Stimulated activated CD4-positive, alpha-beta T cell treated with anti-CD3 and anti-CD28 coated beads, Interleukin-12 subunit alpha, Interleukin-12 subunit beta, amount 100 ng/mL, for 48 hours (primary cell): ENCODE data around the gene POLD1.
"Not testable (repeated sequence)": the region's sequence is repeated elsewhere in the genome, so short reads cannot be mapped to it uniquely, and the experiment has no call there.

Experiments
- DNase-seq, 3 donors: peaks; one replicate each; pipeline ENCODE4 v3.0.0-alpha.2; 2020; ENCODE audit warnings: low read depth in 2 of 3, low spot score in 1 of 3

Gene POLD1

DNA sequence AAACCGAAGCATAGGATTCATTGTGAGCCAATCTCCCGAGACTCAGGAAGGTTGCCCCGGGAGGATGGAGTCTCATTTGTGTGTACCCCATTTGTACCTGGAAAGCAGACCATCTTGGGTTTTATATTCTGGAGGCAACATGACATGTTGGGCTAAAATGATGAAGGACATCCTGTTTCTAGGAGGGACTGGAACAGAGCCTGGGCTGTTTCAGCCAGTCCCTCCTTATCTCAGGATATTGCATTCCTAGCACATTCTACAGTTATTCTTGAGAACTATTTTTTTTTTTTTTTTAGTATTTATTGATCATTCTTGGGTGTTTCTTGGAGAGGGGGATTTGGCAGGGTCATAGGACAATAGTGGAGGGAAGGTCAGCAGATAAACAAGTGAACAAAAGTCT is 6.1 kb downstream of the POLD1 start:
- not testable (repeated sequence) for DNase-seq

DNA sequence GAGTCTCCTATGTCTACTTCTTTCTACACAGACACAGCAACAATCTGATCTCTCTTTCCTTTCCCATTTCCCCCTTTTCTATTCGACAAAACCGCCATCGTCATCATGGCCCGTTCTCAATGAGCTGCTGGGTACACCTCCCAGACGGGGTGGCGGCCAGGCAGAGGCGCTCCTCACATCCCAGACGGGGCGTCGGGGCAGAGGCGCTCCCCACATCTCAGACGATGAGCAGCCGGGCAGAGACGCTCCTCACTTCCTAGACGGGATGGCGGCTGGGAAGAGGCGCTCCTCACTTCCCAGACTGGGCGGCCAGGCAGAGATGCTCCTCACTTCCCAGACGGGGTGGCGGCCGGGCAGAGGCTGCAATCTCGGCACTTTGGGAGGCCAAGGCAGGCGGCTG is 6.8 kb downstream of the POLD1 start:
- DNase-seq: not testable (repeated sequence)

DNA sequence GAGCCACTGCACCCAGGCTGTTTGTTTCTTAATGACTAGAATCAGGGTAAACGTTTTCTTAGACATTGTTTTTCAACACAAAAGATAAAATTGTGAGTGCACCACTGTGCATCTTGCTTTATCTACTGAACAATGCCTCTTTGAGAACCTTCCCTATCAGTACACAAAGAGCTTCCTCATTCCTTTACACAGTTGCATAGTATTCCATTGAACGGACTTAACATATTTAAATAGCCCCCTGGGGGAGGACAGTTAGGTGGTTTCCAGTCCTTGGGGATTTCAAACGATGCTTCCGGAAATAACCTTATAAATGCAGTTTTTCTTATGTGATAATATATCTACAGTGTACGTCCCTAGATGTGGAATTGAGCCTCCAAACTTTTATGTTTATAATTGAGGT is 8.6 kb downstream of the POLD1 start:
- DNase-seq: no peak

- no peak for DNase-seq
These were observed 9.4 kb downstream of the POLD1 start for GRCh38 chr19:50393589-50393988.

- DNase-seq: no peak
These were observed 9.9 kb downstream of the POLD1 start for GRCh38 chr19:50394017-50394416.

DNA sequence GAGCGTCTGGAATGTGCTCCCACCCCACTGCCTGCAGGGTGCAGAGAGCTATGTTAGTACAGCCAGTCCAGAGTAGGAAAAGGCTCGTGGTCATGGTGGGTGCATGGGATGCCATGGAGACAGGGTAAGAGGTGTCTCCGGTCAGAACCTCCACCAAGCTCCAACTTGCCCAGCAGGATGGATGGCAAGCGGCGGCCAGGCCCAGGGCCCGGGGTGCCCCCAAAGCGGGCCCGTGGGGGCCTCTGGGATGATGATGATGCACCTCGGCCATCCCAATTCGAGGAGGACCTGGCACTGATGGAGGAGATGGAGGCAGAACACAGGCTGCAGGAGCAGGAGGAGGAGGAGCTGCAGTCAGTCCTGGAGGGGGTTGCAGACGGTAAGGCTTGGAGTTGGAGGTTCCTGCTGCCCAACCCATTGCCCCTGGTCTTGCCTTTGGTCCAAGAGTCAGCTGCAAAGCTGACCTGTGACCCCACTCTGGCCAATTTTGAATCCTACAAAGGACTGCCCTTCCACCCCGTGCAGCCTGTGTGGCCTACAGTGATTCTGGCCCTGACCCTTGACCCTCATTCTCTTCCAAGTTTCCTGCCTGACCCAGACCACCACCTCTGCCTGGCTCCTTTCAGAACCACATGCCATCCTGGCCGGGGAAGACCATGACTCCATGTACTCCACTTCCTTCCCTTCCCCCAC is 14.7 kb downstream of the POLD1 start:
- DNase-seq: no peak

- no peak for DNase-seq
These were observed 15.2 kb downstream of the POLD1 start for GRCh38 chr19:50399368-50399745.

GRCh38 chr19:50401605-50402450 is 17.7 kb downstream of the POLD1 start:
- no peak for DNase-seq

GRCh38 chr19:50402544-50403301 is 18.6 kb downstream of the POLD1 start:
- no peak for DNase-seq

- no peak for DNase-seq
These were observed 22.1 kb downstream of the POLD1 start for GRCh38 chr19:50406156-50406820.

DNA sequence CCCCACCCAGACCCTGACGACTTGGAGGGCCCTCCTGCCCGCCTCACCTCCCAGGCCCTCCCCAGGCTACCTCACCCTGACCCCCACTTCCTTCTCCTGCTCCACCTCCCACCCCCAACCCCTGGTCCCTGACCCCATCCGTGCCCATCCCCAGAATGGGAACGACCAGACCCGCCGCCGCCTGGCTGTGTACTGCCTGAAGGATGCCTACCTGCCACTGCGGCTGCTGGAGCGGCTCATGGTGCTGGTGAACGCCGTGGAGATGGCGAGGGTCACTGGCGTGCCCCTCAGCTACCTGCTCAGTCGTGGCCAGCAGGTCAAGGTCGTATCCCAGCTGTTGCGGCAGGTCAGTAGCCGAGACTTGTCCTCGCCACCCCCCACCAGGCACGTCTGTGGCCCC is 22.7 kb downstream of the POLD1 start:
- no peak for DNase-seq

GRCh38 chr19:50409347-50409746 is 25.2 kb downstream of the POLD1 start:
- no peak for DNase-seq

GRCh38 chr19:50410109-50410508 is 26.0 kb downstream of the POLD1 start:
- DNase-seq: no peak

GRCh38 chr19:50412419-50412818 is 28.3 kb downstream of the POLD1 start:
- DNase-seq: no peak

- DNase-seq: no peak
These were observed 28.9 kb downstream of the POLD1 start for GRCh38 chr19:50413096-50413495.

DNA sequence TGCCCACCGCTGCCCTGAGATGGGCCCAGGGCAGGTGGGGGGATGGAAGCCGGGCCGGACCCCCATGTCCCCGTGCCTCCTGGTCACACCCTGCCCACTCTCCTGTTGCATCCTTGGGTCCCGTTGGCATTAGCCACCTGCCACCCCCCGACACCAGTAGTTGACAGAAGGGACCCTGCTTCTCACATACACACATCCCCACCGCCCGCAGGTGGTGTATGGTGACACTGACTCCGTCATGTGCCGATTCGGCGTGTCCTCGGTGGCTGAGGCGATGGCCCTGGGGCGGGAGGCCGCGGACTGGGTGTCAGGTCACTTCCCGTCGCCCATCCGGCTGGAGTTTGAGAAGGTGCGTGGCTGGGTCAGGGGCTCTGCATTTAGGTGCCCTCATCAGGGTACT is 29.4 kb downstream of the POLD1 start:
- DNase-seq: no peak

GRCh38 chr19:50414864-50415660 is 30.9 kb downstream of the POLD1 start:
- peak; percentile 69 to 76 (median 71) for DNase-seq

- DNase-seq: no peak
These were observed 31.5 kb downstream of the POLD1 start for GRCh38 chr19:50415661-50416033.

GRCh38 chr19:50416034-50416977 is 32.2 kb downstream of the POLD1 start:
- DNase-seq: no peak
